Measurements from ENCODE around the gene EIPR1. TPM values are rescaled to one million over a fixed set of nuclear protein-coding genes. Genes with fewer than 3 reads are reported as not detected.

Gene EIPR1
- total and polyA plus RNA-seq, 2 donors (not counting 3 experiments of a cell fraction or from before 2014, with no cell fraction given) = 30.8 to 57.3 TPM

- Histone ChIP-seq H3K4me2 (ENCODE audit: insufficient read depth, low read length) (no peak overlapping the region), H3K27ac (ENCODE audit: insufficient read depth, low read depth, low read length) (no peak overlapping the region), H3K36me3 (ENCODE audit: control insufficient read depth in 2 of 2, extremely low read depth in 1 of 2, insufficient read depth in 2 of 2, low read length in 2 of 2) (peaks cover 0 to 21% of the 10 kb centered on the region in 2 experiments), H3K9me1 (replicated peaks; ENCODE audit: control insufficient read depth, extremely low read depth, insufficient read depth, low read length) (no peaks in the 10 kb centered on the region), H3K79me2 (ENCODE audit: control insufficient read depth, insufficient read depth, low read length) (peaks cover 2% of the 10 kb centered on the region), H3K4me1 (ENCODE audit: control insufficient read depth, extremely low read depth, insufficient read depth, low read length) (no peaks in the 10 kb centered on the region), H3K9ac (replicated peaks; ENCODE audit: extremely low read depth, insufficient read depth, low read length) (no peak overlapping the region), H4K20me1 (replicated peaks; ENCODE audit: control insufficient read depth, extremely low read depth, insufficient read depth, low read length) (no peaks in the 10 kb centered on the region), H3K27me3 (ENCODE audit: control insufficient read depth in 2 of 2, insufficient read depth in 2 of 2, low read length in 2 of 2) (no peaks in the 10 kb centered on the region), H3K4me3 (replicated peaks in 1 of 3; ENCODE audit: insufficient read depth in 1 of 3, low read depth in 1 of 3, low read length in 3 of 3) (no peak overlapping the region), H3K9me3 (replicated peaks; ENCODE audit: control insufficient read depth, insufficient read depth, low read length) (no peaks in the 10 kb centered on the region), H2AFZ (ENCODE audit: low read depth, low read length) (no peak overlapping the region)
- FAIRE-seq (no peak), DNase-seq (ENCODE audit: low read depth, low spot score) (no peak)
- TF ChIP-seq CTCF (IDR thresholded peaks at IDR 0.05; ENCODE audit: extremely low read depth in 1 of 2, insufficient read depth in 1 of 2, low read depth in 1 of 2, low read length in 2 of 2) = no peak
- no peak for TF ChIP-seq POLR2A (IDR thresholded peaks at IDR 0.05; ENCODE audit: low read depth, low read length)
- TF ChIP-seq EZH2 (IDR thresholded peaks at IDR 0.05; ENCODE audit: borderline replicate concordance, low read depth, low read length, severe bottlenecking) = no peak
- no peak for TF ChIP-seq POLR2AphosphoS5 (IDR thresholded peaks at IDR 0.05; ENCODE audit: insufficient read depth, low read depth, low read length)
- TF ChIP-seq JUN (IDR thresholded peaks at IDR 0.05; ENCODE audit: borderline replicate concordance, insufficient read depth, insufficient read length, low read depth) = no peak
- TF ChIP-seq, protein P1, sequence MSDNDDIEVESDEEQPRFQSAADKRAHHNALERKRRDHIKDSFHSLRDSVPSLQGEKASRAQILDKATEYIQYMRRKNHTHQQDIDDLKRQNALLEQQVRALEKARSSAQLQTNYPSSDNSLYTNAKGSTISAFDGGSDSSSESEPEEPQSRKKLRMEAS (IDR thresholded peaks at IDR 0.05; ENCODE audit: insufficient read depth, insufficient read length) = no peak
- TF ChIP-seq GATA2 (IDR thresholded peaks at IDR 0.05; ENCODE audit: insufficient read depth, insufficient read length, low read depth, low read length) = no peak
- no peak for TF ChIP-seq FOS (IDR thresholded peaks at IDR 0.05; ENCODE audit: borderline replicate concordance, insufficient read depth, low read length)
- no peak for TF ChIP-seq MYC (IDR thresholded peaks at IDR 0.05; ENCODE audit: low read depth, low read length)
- intact Hi-C loops (cut with micrococcal nuclease) (no loop called here), dilution Hi-C loops (cut with MboI; ENCODE audit: extremely low pct_ligation_motif_present, low sequenced_read_pairs) (no loop called here)
- no TSS peak for BruUV-seq (replicated peaks)
- CTCF ChIA-PET = interaction anchor here (1.6 kb wide), 1 partner anchor 10 kb away, joined by 3 read pairs; no protein-coding TSS in a partner anchor
- POLR2A ChIA-PET = no interaction called here
These were observed 27.7 kb upstream of the EIPR1 start for GRCh38 chr2:3405307-3405706.
